Measurements from ENCODE around the gene GLIS2. TPM values are rescaled to one million over a fixed set of nuclear protein-coding genes. Genes with fewer than 3 reads are reported as not detected.
A peak's percentile ranks its signal among the peaks of the same experiment; 100 is the strongest.

Gene GLIS2
- total RNA-seq, 1 donor from 2014 or later: 1.6 TPM

DNA sequence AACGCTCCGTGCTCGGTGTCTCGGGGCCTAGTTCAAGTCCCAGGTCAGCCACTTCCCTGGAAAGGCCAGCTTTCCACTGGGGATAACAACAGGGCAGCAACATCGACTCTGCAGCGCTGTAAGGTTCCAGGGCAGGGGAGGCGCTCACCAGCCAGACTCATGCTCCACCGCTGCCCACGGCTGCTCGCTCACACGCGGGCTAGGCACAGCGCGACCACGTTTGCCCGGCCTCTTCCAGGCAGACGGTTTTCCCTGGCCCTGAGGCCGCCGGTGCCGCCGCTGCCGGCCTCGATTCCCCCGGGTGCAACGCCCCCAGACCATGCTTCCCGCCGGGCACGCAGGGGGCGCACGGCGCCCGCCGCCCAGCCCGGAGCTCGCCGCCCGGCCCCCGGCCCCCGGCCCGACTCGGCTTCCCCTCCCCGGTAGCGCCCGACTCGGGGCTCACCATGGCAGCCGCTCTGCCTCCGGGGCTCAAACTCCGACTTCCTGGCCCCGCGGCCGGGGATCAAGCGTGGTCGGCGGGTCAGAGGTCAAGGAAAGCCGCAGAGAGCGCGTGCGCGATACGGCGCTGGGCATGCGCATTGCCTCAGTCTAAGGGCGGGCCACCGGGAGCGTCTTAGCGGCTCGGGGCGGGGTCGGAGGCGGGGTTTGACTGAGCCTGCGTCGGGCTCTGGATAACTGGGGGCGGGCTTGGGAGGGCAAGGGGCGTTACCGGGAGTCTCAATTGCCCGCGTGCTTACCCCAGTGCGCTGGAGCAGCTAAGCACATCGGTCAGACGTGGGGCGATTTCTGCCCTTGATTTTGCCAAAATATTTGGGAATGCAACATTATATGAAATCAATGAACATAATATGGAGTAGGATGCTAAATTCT is 35.2 kb downstream of the GLIS2 start, which contains the start of gene PAM16:
Gene PAM16, minus strand, starts transcription at position 535 of the 873 bp plus-strand sequence. Its CDS starts 87 bp downstream, at position 448.
- Mint-ChIP-seq H3K27me3 (ENCODE audit: unreplicated experiment) (peaks cover 8% of the 10 kb centered on the region), H3K36me3 (ENCODE audit: low read depth, unreplicated experiment) (peaks cover 10% of the 10 kb centered on the region), H3K4me1 (ENCODE audit: unreplicated experiment) (peaks cover 15% of the 10 kb centered on the region), H3K27ac (ENCODE audit: unreplicated experiment) (peak within 1 kb of the TSS; percentile 88), H3K9me3 (ENCODE audit: unreplicated experiment) (no peaks in the 10 kb centered on the region), H3K4me3 (ENCODE audit: unreplicated experiment) (peak within 1 kb of the TSS; percentile 97)
- TF ChIP-seq, protein P1, sequence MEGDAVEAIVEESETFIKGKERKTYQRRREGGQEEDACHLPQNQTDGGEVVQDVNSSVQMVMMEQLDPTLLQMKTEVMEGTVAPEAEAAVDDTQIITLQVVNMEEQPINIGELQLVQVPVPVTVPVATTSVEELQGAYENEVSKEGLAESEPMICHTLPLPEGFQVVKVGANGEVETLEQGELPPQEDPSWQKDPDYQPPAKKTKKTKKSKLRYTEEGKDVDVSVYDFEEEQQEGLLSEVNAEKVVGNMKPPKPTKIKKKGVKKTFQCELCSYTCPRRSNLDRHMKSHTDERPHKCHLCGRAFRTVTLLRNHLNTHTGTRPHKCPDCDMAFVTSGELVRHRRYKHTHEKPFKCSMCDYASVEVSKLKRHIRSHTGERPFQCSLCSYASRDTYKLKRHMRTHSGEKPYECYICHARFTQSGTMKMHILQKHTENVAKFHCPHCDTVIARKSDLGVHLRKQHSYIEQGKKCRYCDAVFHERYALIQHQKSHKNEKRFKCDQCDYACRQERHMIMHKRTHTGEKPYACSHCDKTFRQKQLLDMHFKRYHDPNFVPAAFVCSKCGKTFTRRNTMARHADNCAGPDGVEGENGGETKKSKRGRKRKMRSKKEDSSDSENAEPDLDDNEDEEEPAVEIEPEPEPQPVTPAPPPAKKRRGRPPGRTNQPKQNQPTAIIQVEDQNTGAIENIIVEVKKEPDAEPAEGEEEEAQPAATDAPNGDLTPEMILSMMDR (IDR thresholded peaks at IDR 0.05; ENCODE audit: unreplicated experiment): no peak
- DNase-seq (ENCODE audit: low spot score): peak; percentile 99

DNA sequence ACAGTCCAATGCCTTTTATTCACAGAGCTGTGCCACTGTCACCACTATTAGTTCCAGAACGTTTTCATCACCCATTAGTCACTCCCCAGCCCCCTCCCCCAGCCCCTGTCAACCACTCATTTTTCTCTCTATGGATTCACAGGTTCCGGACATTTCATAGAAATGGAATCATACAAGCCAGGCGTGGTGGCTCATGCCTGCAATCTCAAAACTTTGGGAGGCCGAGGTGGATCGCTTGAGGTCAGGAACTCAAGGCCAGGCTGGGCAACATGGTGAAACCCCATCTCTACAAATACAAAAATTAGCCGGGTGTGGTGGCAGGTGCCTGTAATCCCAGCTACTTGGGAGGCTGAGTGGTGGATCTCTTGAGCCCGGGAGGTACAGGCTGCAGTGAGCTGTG is 36.0 kb downstream of the GLIS2 start:
- DNase-seq (ENCODE audit: low spot score): no peak
- peaks cover 10% of the 10 kb centered on the region for H3K36me3 Mint-ChIP-seq (ENCODE audit: low read depth, unreplicated experiment)
- H3K27me3 Mint-ChIP-seq (ENCODE audit: unreplicated experiment): peaks cover 11% of the 10 kb centered on the region
- H3K27ac Mint-ChIP-seq (ENCODE audit: unreplicated experiment): no peak overlapping the region
- H3K4me3 Mint-ChIP-seq (ENCODE audit: unreplicated experiment): peak overlapping the region; percentile 88
- TF ChIP-seq, protein P1 (IDR thresholded peaks at IDR 0.05; ENCODE audit: unreplicated experiment): no peak
- peaks cover 15% of the 10 kb centered on the region for H3K4me1 Mint-ChIP-seq (ENCODE audit: unreplicated experiment)
- no peaks in the 10 kb centered on the region for H3K9me3 Mint-ChIP-seq (ENCODE audit: unreplicated experiment)

DNA sequence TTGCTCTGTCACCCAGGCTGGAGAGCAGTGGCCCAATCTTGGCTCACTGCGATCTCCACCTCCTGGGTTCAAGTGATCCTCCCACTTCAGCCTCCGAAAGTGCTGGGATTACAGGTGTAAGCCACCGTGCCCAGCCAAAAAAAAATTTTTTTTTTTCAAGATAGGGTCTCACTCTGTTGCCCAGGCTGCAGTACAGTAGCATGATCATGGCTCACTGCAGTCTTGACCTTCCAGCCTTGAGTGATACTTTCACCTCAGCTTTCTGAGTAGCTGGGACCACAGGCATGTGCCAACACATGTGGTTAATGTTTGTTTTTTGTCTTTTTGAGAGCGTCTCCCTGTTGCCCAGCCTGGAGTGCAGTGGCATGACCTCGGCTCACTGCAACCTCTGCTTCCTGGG is 37.0 kb downstream of the GLIS2 start:
- Mint-ChIP-seq H3K9me3 (ENCODE audit: unreplicated experiment) (no peaks in the 10 kb centered on the region), H3K36me3 (ENCODE audit: low read depth, unreplicated experiment) (peaks cover 10% of the 10 kb centered on the region), H3K27me3 (ENCODE audit: unreplicated experiment) (peaks cover 11% of the 10 kb centered on the region), H3K4me1 (ENCODE audit: unreplicated experiment) (peaks cover 15% of the 10 kb centered on the region), H3K4me3 (ENCODE audit: unreplicated experiment) (no peak overlapping the region), H3K27ac (ENCODE audit: unreplicated experiment) (no peak overlapping the region)
- no peak for DNase-seq (ENCODE audit: low spot score)
- TF ChIP-seq, protein P1 (IDR thresholded peaks at IDR 0.05; ENCODE audit: unreplicated experiment): no peak

DNA sequence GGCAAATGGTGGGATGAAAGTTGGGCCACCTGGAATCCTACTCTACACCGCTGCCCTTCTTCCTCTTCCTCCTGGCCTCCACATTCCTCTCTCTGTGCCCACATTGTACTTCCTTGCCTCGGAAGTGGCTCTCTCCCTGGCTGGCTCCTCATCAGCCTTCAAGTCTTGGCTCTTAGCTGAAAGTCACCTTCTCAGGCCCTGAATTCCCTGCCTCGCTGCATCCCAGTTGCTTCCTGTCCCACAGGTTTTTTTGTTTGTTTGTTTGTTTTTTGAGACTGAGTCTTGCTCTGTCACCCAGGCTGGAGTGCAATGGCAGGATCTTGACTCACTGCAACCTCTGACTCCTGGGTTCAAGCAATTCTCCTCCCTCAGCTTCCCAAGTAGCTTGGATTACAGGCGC is 37.8 kb downstream of the GLIS2 start:
- TF ChIP-seq, protein P1 (IDR thresholded peaks at IDR 0.05; ENCODE audit: unreplicated experiment): no peak
- peak overlapping the region; percentile 88 for H3K27ac Mint-ChIP-seq (ENCODE audit: unreplicated experiment)

More for the DNA sequence above, 37.8 kb downstream of the GLIS2 start:
- Mint-ChIP-seq H3K4me3 (ENCODE audit: unreplicated experiment) (peak overlapping the region; percentile 52), H3K4me1 (ENCODE audit: unreplicated experiment) (peaks cover 15% of the 10 kb centered on the region), H3K27me3 (ENCODE audit: unreplicated experiment) (peaks cover 8% of the 10 kb centered on the region), H3K36me3 (ENCODE audit: low read depth, unreplicated experiment) (peaks cover 7% of the 10 kb centered on the region), H3K9me3 (ENCODE audit: unreplicated experiment) (no peaks in the 10 kb centered on the region)
- DNase-seq (ENCODE audit: low spot score): no peak
